ENCODE measurements around the gene CLIP1.

- TF ChIP-seq, protein P1, sequence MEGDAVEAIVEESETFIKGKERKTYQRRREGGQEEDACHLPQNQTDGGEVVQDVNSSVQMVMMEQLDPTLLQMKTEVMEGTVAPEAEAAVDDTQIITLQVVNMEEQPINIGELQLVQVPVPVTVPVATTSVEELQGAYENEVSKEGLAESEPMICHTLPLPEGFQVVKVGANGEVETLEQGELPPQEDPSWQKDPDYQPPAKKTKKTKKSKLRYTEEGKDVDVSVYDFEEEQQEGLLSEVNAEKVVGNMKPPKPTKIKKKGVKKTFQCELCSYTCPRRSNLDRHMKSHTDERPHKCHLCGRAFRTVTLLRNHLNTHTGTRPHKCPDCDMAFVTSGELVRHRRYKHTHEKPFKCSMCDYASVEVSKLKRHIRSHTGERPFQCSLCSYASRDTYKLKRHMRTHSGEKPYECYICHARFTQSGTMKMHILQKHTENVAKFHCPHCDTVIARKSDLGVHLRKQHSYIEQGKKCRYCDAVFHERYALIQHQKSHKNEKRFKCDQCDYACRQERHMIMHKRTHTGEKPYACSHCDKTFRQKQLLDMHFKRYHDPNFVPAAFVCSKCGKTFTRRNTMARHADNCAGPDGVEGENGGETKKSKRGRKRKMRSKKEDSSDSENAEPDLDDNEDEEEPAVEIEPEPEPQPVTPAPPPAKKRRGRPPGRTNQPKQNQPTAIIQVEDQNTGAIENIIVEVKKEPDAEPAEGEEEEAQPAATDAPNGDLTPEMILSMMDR (conservative IDR thresholded peaks at IDR 0.05; ENCODE audit: low read depth, low read length), result no peak
- TF ChIP-seq RAD21 (IDR thresholded peaks at IDR 0.05; ENCODE audit: low read length) (no peak), CEBPB (IDR thresholded peaks at IDR 0.05; ENCODE audit: low read depth, low read length) (no peak), SMC3 (IDR thresholded peaks at IDR 0.05; ENCODE audit: low read depth, low read length) (no peak), MAZ (IDR thresholded peaks at IDR 0.05; ENCODE audit: borderline replicate concordance, low read depth, low read length) (no peak), USF2 (IDR thresholded peaks at IDR 0.05; ENCODE audit: low read depth, low read length) (no peak), POLR2A (IDR thresholded peaks at IDR 0.05; ENCODE audit: low read depth, low read length) (no peak; the same call in 1 of the 2 replicates), RFX5 (IDR thresholded peaks at IDR 0.05; ENCODE audit: low read depth, low read length) (no peak), MAFK (IDR thresholded peaks at IDR 0.05; ENCODE audit: low read depth, low read length) (no peak), MXI1 (IDR thresholded peaks at IDR 0.05; ENCODE audit: borderline replicate concordance, low read depth, low read length) (no peak)
Measured at GRCh38 chr12:122422730-122423257, 325 bp upstream of the CLIP1 start.

All from IMR-90 (cell line).